Keratinocyte (primary cell): ENCODE results near the gene BTLA.

Experiments used
- EZH2 ChIP-seq: IDR thresholded peaks from one replicate; pipeline ENCODE4 v1.6.1; 2012; ENCODE audit warnings: inconsistent platforms, mild to moderate bottlenecking, low read length, moderate library complexity
- TF ChIP-seq, protein P1 (sequence below), 3 experiments: IDR thresholded peaks in 1 of 3; conservative IDR thresholded peaks in 1 of 3; optimal IDR thresholded peaks in 1 of 3; 2 replicates in 2 of 3; 3 replicates in 1 of 3; pipeline versions ENCODE3 to v1.5.1; 2011; ENCODE audit warnings: low read length in 3 of 3, mild to moderate bottlenecking in 3 of 3, moderate library complexity in 2 of 3, control low read depth in 1 of 3, inconsistent platforms in 1 of 3; ENCODE audit not compliant: insufficient read depth in 2 of 3; ENCODE audit errors: extremely low read depth in 1 of 3

DNA sequence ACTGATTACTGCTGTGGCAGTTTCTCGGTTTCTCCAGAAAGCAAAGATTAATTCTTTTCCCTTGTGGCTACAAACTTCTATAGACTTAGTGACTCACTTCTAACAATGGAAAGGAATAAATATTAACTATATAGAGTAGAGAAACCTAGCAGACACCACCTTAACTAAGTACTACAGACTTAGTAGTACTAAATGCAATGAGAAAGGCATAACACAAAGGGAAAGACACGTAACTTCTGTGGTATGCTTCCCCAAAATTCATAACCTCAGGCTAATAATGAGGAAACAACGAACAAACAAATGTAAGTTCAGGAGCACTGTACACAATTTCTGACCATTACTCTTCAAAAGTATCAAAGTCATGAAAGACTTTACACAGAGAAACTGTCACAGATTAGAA lies 31.3 kb upstream of the BTLA start:
- TF ChIP-seq, protein P1, sequence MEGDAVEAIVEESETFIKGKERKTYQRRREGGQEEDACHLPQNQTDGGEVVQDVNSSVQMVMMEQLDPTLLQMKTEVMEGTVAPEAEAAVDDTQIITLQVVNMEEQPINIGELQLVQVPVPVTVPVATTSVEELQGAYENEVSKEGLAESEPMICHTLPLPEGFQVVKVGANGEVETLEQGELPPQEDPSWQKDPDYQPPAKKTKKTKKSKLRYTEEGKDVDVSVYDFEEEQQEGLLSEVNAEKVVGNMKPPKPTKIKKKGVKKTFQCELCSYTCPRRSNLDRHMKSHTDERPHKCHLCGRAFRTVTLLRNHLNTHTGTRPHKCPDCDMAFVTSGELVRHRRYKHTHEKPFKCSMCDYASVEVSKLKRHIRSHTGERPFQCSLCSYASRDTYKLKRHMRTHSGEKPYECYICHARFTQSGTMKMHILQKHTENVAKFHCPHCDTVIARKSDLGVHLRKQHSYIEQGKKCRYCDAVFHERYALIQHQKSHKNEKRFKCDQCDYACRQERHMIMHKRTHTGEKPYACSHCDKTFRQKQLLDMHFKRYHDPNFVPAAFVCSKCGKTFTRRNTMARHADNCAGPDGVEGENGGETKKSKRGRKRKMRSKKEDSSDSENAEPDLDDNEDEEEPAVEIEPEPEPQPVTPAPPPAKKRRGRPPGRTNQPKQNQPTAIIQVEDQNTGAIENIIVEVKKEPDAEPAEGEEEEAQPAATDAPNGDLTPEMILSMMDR (optimal IDR thresholded peaks at IDR 0.05 in 1 of 3, IDR thresholded peaks at IDR 0.05 in 1 of 3, conservative IDR thresholded peaks at IDR 0.05 in 1 of 3; ENCODE audit: extremely low read depth in 1 of 3, insufficient read depth in 2 of 3, low read length in 3 of 3), result no peak
- no peak for TF ChIP-seq EZH2
